ENCODE results near the gene CDC34.

The CDC34 gene

GRCh38 chr19:542173-542866 lies 10.8 kb downstream of the CDC34 start:
- TF ChIP-seq ZFX (IDR thresholded peaks at IDR 0.05) (no peak), CTCF (conservative IDR thresholded peaks at IDR 0.05) (no peak)
- no peak overlapping the region for H3K27ac ChIP-seq

GRCh38 chr19:543910-544608 lies 12.5 kb downstream of the CDC34 start, which contains the start of gene GZMM:
Gene GZMM, plus strand, starts transcription at chr19:544053. Its CDS starts 19 bp downstream, at chr19:544072.
- no peak within 1 kb of the TSS for H3K27ac ChIP-seq
- no peak for TF ChIP-seq CTCF (conservative IDR thresholded peaks at IDR 0.05)
- TF ChIP-seq ZFX (IDR thresholded peaks at IDR 0.05) = no peak

GRCh38 chr19:547117-547516 lies 15.6 kb downstream of the CDC34 start:
- H3K27ac ChIP-seq = no peak overlapping the region
- no peak for TF ChIP-seq CTCF (conservative IDR thresholded peaks at IDR 0.05)
- TF ChIP-seq ZFX (IDR thresholded peaks at IDR 0.05) = no peak

GRCh38 chr19:547836-548720 lies 16.5 kb downstream of the CDC34 start:
- no peak overlapping the region for H3K27ac ChIP-seq
- TF ChIP-seq CTCF (conservative IDR thresholded peaks at IDR 0.05) = no peak

GRCh38 chr19:548886-549830 lies 17.6 kb downstream of the CDC34 start:
- no peak overlapping the region for H3K27ac ChIP-seq

More at GRCh38 chr19:548886-549830, 17.6 kb downstream of the CDC34 start:
- TF ChIP-seq ZFX (IDR thresholded peaks at IDR 0.05) (no peak), CTCF (conservative IDR thresholded peaks at IDR 0.05) (no peak)
